DND-41 (cell line): ENCODE measurements around the gene ICAM5.
"Not testable (repeated sequence)": the region's sequence is repeated elsewhere in the genome, so short reads cannot be mapped to it uniquely, and the experiment has no call there.

Experiments
- ATAC-seq: fragments of 200-7000 bp; cut with Tn5 transposase; 3 replicates; pipeline ENCODE4 v1.9.1; 2021; ENCODE audit warnings: low read depth; ENCODE audit not compliant: insufficient read depth
- DNase-seq: peaks from one replicate; pipeline ENCODE4 v3.0.0-alpha.2; 2020
- H2AFZ ChIP-seq: 2 replicates; pipeline ENCODE4 v1.6.0; 2012; ENCODE audit warnings: low read depth, low read length
- H3K27ac ChIP-seq: 2 replicates; pipeline ENCODE4 v1.5.1; 2012; ENCODE audit warnings: low read length, inconsistent platforms
- H3K27me3 ChIP-seq: fragments of 200-600 bp; sonication (generic); 2 replicates; pipeline ENCODE4 v1.6.0; 2012; ENCODE audit warnings: low read length, mild to moderate bottlenecking, inconsistent platforms; ENCODE audit not compliant: insufficient read depth, poor library complexity
- H3K36me3 ChIP-seq: 2 replicates; pipeline ENCODE4 v1.5.1; 2012; ENCODE audit warnings: low read length, inconsistent platforms; ENCODE audit not compliant: insufficient read depth
- H3K4me1 ChIP-seq: 2 replicates; pipeline ENCODE4 v1.5.1; 2012; ENCODE audit warnings: mild to moderate bottlenecking, low read length; ENCODE audit not compliant: insufficient read depth
- H3K4me2 ChIP-seq: 2 replicates; pipeline ENCODE4 v1.6.0; 2012; ENCODE audit warnings: mild to moderate bottlenecking, moderate library complexity, low read length, inconsistent platforms; ENCODE audit not compliant: insufficient read depth
- H3K4me3 ChIP-seq, 2 experiments: fragments of 200-600 bp in 1 of 2; shearing (Covaris generic) in 1 of 2; 2 replicates each; pipeline ENCODE4 v1.5.1; 2012 to 2016; ENCODE audit warnings: inconsistent platforms in 2 of 2, low read length in 2 of 2, mild to moderate bottlenecking in 2 of 2, low read depth in 1 of 2, moderate library complexity in 1 of 2
- H3K79me2 ChIP-seq: 2 replicates; pipeline ENCODE4 v1.6.0; 2012; ENCODE audit warnings: low read length, inconsistent platforms; ENCODE audit not compliant: insufficient read depth
- H3K9ac ChIP-seq: 2 replicates; pipeline ENCODE4 v1.6.0; 2012; ENCODE audit warnings: low read depth, mild to moderate bottlenecking, inconsistent platforms, low read length, moderate library complexity
- H3K9me3 ChIP-seq: 2 replicates; pipeline ENCODE4 v1.5.1; 2012; ENCODE audit warnings: low read length, moderate library complexity, mild to moderate bottlenecking, inconsistent platforms; ENCODE audit not compliant: insufficient read depth, severe bottlenecking
- H4K20me1 ChIP-seq: 2 replicates; pipeline ENCODE4 v1.6.0; 2012; ENCODE audit warnings: low read length; ENCODE audit not compliant: insufficient read depth
- EZH2 ChIP-seq: IDR thresholded peaks from 3 replicates; pipeline ENCODE4 v1.6.1; 2012; ENCODE audit warnings: borderline replicate concordance, low read depth, mild to moderate bottlenecking, moderate library complexity, low read length, inconsistent platforms; ENCODE audit not compliant: severe bottlenecking
- TF ChIP-seq, protein P1 (sequence below): IDR thresholded peaks from 2 replicates; pipeline ENCODE4 v1.5.1; 2012; ENCODE audit warnings: borderline replicate concordance, low read length, moderate library complexity, mild to moderate bottlenecking; ENCODE audit not compliant: poor library complexity, severe bottlenecking; ENCODE audit errors: extremely low read depth

The ICAM5 gene

DNA sequence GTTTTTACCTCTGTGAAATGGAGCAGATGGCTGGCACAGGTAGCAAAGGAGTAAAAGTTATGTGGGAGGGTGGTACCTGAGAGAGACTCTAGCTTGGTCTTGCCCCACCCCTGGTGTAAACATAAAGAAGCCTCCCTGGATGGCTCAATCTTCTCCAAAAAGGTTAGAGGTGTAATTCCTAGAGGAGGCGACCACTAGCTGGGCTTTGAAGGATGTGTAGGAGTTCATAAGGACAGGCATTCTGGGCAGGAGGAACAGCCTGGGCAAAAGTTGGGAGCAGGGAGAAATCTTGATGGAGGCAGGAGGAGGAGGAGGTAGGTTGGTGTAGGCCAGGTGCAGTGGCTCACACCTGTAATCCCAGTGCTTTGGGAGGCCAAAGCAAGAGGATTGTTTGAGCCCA is 10.8 kb upstream of the ICAM5 start:
- H3K27me3 ChIP-seq, result no peaks in the 10 kb centered on the region
- no peak overlapping the region for H3K4me2 ChIP-seq
- no peak overlapping the region for H3K9ac ChIP-seq
- H2AFZ ChIP-seq, result no peak overlapping the region
- no peak for DNase-seq
- no peaks in the 10 kb centered on the region for H3K4me1 ChIP-seq
- no peaks in the 10 kb centered on the region for H3K79me2 ChIP-seq
- no peak for ATAC-seq
- peaks cover 12% of the 10 kb centered on the region; the same call in 1 of the 2 replicates for H3K36me3 ChIP-seq
- no peak overlapping the region for H3K4me3 ChIP-seq
- H3K9me3 ChIP-seq, result no peaks in the 10 kb centered on the region
- no peak for TF ChIP-seq EZH2
- TF ChIP-seq, protein P1, sequence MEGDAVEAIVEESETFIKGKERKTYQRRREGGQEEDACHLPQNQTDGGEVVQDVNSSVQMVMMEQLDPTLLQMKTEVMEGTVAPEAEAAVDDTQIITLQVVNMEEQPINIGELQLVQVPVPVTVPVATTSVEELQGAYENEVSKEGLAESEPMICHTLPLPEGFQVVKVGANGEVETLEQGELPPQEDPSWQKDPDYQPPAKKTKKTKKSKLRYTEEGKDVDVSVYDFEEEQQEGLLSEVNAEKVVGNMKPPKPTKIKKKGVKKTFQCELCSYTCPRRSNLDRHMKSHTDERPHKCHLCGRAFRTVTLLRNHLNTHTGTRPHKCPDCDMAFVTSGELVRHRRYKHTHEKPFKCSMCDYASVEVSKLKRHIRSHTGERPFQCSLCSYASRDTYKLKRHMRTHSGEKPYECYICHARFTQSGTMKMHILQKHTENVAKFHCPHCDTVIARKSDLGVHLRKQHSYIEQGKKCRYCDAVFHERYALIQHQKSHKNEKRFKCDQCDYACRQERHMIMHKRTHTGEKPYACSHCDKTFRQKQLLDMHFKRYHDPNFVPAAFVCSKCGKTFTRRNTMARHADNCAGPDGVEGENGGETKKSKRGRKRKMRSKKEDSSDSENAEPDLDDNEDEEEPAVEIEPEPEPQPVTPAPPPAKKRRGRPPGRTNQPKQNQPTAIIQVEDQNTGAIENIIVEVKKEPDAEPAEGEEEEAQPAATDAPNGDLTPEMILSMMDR, result no peak
- H3K27ac ChIP-seq, result no peak overlapping the region
- no peaks in the 10 kb centered on the region for H4K20me1 ChIP-seq

DNA sequence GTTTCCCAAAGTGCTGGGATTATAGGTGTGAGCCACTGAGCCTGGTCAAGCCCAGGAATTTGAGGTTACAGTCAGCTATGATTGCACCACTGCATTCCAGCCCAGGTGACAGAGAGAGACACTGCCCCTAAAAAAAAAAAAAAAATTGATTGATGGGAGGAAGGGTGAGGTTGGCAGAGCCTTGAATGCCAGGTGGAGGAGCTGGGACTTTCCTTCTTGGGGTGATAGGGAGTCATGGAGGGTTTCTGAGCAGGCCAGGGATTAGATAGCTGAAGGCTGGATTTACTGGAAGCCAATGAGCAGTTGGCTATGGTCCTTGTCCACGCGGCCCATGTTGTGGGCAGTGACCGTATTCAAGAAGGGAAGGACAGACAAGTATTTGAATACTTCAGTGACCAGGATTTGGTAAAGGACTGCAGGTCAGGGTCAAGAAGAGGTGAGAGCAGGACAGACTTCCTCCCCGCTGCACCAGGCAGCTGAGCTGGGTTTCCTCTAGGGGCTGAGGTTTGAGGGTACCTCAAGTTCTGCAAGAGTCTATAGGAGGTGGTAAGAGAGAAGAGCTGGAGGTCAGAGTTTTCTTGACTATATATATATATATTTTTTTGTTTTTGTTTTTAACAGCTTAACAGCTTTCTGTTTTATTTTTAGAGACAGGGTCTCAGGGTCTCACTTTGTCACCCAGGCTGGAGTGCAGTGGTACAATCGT is 9.9 kb upstream of the ICAM5 start:
- Histone ChIP-seq H3K4me3 (no peak overlapping the region), H3K9ac (no peak overlapping the region), H3K79me2 (no peaks in the 10 kb centered on the region), H4K20me1 (no peaks in the 10 kb centered on the region), H3K4me2 (no peak overlapping the region), H2AFZ (no peak overlapping the region), H3K27me3 (no peaks in the 10 kb centered on the region), H3K4me1 (no peaks in the 10 kb centered on the region), H3K27ac (no peak overlapping the region), H3K36me3 (peaks cover 12% of the 10 kb centered on the region), H3K9me3 (no peaks in the 10 kb centered on the region)
- TF ChIP-seq EZH2, result no peak
- TF ChIP-seq, protein P1, result no peak
- no peak for DNase-seq
- ATAC-seq, result no peak

DNA sequence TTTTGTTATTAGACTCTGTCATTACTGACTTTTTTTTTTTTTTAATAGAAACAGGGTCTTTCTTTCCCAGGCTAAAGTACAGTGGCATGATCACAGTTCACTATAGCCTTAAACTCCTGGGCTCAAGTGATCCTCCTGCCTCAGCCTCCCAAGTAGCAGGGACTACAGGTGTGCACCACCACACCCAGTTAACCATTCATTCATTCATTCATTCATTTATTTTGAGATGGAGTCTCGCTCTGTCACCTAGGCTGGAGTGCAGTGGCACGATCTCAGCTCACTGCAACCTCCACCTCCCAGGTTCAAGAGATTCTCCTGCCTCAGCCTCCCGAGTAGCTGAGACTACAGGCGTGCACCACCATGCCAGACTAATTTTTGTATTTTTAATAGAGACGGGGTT is 7.7 kb upstream of the ICAM5 start:
- H3K27me3 ChIP-seq, H4K20me1 ChIP-seq: not testable (repeated sequence)
- H3K4me1 ChIP-seq, result peaks cover 17% of the 10 kb centered on the region

DNA sequence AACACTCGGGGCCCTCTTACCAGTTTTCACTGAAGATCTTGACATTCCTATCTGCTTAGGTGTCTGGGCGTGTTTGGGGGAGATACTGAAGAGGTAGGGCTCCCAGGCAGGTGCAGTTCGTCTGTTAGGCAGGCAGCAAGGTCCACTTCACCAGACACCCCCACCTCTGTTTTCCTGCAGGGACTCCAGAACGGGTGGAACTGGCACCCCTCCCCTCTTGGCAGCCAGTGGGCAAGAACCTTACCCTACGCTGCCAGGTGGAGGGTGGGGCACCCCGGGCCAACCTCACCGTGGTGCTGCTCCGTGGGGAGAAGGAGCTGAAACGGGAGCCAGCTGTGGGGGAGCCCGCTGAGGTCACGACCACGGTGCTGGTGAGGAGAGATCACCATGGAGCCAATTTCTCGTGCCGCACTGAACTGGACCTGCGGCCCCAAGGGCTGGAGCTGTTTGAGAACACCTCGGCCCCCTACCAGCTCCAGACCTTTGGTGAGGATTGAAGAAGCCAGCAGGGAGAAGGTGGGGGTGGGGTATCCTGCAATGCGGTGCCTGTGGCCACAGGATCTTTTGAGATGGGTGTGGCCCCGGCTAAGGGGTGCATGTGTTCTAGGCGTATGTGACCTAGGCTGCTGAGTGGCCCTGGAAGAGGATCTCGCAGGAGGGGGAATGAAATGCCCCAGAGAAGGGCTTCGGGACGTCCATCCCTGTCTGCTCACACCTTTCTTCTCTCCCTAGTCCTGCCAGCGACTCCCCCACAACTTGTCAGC is 6.3 kb upstream of the ICAM5 start:
- peaks cover 17% of the 10 kb centered on the region for H3K36me3 ChIP-seq
- no peak overlapping the region for H3K27ac ChIP-seq
- no peaks in the 10 kb centered on the region for H4K20me1 ChIP-seq
- no peak overlapping the region for H3K9ac ChIP-seq
- DNase-seq, result no peak
- TF ChIP-seq, protein P1, result no peak
- H3K79me2 ChIP-seq, result no peaks in the 10 kb centered on the region
- H3K4me3 ChIP-seq, result no peak overlapping the region
- H3K9me3 ChIP-seq, result no peaks in the 10 kb centered on the region
- H3K4me1 ChIP-seq, result peaks cover 23% of the 10 kb centered on the region
- H3K4me2 ChIP-seq, result no peak overlapping the region
- H2AFZ ChIP-seq, result no peak overlapping the region
- no peaks in the 10 kb centered on the region for H3K27me3 ChIP-seq
- no peak for ATAC-seq

More for the DNA sequence above, 7.7 kb upstream of the ICAM5 start:
- H3K27ac ChIP-seq, H3K4me2 ChIP-seq, H3K9me3 ChIP-seq, H2AFZ ChIP-seq, H3K4me3 ChIP-seq, H3K9ac ChIP-seq, H3K79me2 ChIP-seq, DNase-seq, ATAC-seq: not testable (repeated sequence)
- peaks cover 17% of the 10 kb centered on the region for H3K36me3 ChIP-seq
